ENCODE measurements around the gene AFP. TPM values are rescaled to one million over a fixed set of nuclear protein-coding genes. Genes with fewer than 3 reads are reported as not detected.

AFP gene
- total and polyA plus RNA-seq, 7 donors, result not detected

DNA sequence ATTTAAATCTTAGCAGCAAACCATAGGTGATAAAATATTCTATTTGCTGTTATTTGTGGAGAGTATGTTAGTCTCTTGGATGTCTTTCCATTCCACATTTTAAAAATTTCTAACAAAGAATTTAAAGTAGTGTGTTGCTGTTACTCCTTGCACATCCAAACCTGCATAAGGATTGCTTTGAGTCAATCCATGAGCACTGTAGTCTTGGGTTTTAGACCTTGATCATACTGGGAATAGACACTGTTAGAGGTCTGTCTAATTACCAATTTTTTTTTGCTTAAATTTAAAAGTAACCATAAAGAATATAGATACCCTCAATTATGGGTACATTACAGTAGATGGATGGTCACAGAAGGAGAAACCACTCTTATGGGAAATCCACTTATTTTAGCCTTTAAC lies 1.5 kb downstream of the AFP start:
- no peak overlapping the region for H3K27ac ChIP-seq
- no peak for ATAC-seq
- intact Hi-C loops (cut with DNase I), result no loop called here
- H3K4me1 ChIP-seq, result no peaks in the 10 kb centered on the region
- no peak for DNase-seq
- TF ChIP-seq, protein P1, sequence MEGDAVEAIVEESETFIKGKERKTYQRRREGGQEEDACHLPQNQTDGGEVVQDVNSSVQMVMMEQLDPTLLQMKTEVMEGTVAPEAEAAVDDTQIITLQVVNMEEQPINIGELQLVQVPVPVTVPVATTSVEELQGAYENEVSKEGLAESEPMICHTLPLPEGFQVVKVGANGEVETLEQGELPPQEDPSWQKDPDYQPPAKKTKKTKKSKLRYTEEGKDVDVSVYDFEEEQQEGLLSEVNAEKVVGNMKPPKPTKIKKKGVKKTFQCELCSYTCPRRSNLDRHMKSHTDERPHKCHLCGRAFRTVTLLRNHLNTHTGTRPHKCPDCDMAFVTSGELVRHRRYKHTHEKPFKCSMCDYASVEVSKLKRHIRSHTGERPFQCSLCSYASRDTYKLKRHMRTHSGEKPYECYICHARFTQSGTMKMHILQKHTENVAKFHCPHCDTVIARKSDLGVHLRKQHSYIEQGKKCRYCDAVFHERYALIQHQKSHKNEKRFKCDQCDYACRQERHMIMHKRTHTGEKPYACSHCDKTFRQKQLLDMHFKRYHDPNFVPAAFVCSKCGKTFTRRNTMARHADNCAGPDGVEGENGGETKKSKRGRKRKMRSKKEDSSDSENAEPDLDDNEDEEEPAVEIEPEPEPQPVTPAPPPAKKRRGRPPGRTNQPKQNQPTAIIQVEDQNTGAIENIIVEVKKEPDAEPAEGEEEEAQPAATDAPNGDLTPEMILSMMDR (IDR thresholded peaks at IDR 0.05), result no peak
- H3K4me3 ChIP-seq, result no peak overlapping the region
- H3K27me3 ChIP-seq (ENCODE audit: insufficient read depth in 3 of 3, low read length in 2 of 3), result no peaks in the 10 kb centered on the region
- H3K9me3 ChIP-seq, result no peaks in the 10 kb centered on the region
- H3K36me3 ChIP-seq (ENCODE audit: insufficient read depth in 1 of 2, low read depth in 1 of 2), result no peaks in the 10 kb centered on the region

DNA sequence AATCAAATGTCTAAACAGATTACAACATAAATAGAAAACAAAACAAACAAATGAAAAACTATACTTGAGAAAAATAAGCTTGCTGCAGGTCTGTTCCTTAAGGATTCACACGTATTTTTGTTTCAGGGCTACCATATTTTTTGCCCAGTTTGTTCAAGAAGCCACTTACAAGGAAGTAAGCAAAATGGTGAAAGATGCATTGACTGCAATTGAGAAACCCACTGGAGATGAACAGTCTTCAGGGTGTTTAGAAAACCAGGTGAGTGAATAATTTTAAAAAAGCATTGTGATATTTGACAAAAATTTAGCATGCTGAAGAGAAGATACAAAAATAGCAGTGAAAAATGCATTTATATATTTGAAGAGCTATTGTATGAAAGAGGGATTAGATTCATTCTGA lies 2.0 kb downstream of the AFP start:
- H3K36me3 ChIP-seq (ENCODE audit: insufficient read depth in 1 of 2, low read depth in 1 of 2), result no peaks in the 10 kb centered on the region
- H3K27ac ChIP-seq, result no peak overlapping the region
- no peak for ATAC-seq
- TF ChIP-seq, protein P1 (IDR thresholded peaks at IDR 0.05), result no peak
- H3K9me3 ChIP-seq, result no peaks in the 10 kb centered on the region
- intact Hi-C loops (cut with DNase I), result no loop called here
- no peaks in the 10 kb centered on the region for H3K4me1 ChIP-seq
- no peak overlapping the region for H3K4me3 ChIP-seq
- WGBS, 3 donors, result 59 to 69% (median 62%) methylated on average over 1 of the region's 1 CpG
- no peaks in the 10 kb centered on the region for H3K27me3 ChIP-seq (ENCODE audit: insufficient read depth in 3 of 3, low read length in 2 of 3)
- DNase-seq, result no peak

DNA sequence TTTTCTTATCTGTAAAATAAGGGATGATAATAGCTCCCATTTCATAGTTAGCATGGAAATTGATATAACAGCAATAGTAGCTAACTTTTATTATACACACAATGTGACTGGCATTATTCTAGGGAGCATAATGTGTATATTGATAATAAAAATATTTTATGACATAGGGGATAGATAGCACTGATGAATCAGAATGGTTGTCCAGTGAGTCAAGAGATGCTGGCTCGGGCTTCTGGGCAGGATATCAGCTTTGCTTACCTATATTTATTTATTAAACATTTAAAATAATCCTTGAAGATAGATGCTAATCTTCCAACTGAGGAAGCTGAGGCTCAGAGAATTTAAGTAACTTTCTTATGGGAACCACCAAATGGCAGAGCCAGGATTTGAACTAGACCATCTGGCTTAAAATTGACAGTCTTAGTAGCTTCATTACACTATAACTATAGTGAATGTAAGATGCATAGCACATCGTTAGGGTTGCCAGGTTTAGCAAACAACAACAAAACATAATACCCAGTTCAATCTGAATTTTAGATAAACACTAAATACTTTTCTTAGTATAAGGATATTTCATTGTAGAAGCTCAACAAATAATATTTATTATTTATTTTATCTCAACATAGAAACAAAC lies 2.7 kb downstream of the AFP start:
- no peaks in the 10 kb centered on the region for H3K9me3 ChIP-seq
- intact Hi-C loops (cut with DNase I), result no loop called here
- ATAC-seq (no peak), DNase-seq (no peak)
- H3K27me3 ChIP-seq (ENCODE audit: insufficient read depth in 3 of 3, low read length in 2 of 3), result no peaks in the 10 kb centered on the region
- no peaks in the 10 kb centered on the region for H3K36me3 ChIP-seq (ENCODE audit: insufficient read depth in 1 of 2, low read depth in 1 of 2)
- no peak overlapping the region for H3K27ac ChIP-seq
- WGBS, 3 donors, result 59 to 85% (median 69%) methylated on average over 2 of the region's 2 CpGs
- no peaks in the 10 kb centered on the region for H3K4me1 ChIP-seq
- TF ChIP-seq, protein P1 (IDR thresholded peaks at IDR 0.05), result no peak
- no peak overlapping the region for H3K4me3 ChIP-seq

DNA sequence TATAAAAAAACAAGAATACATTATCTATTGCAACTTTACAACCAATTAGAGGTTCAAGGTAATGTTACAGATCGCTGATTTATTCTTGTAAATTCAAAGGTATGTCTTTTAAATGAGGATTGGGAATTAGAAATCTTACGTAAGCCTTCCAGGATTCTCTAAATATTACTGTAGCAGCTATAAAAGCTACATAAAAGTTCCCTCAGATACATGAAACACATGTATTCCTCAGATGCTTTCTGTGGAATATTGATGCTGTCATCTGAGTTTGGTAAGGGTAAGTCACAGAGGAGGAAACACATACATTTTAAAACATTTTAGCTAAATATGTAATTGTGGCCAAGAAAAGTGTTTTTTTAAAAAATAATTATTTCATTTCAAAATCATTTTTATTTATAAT lies 3.4 kb downstream of the AFP start:
- TF ChIP-seq, protein P1 (IDR thresholded peaks at IDR 0.05), result no peak
- H3K4me1 ChIP-seq, result no peaks in the 10 kb centered on the region
- no peaks in the 10 kb centered on the region for H3K27me3 ChIP-seq (ENCODE audit: insufficient read depth in 3 of 3, low read length in 2 of 3)
- H3K36me3 ChIP-seq (ENCODE audit: insufficient read depth in 1 of 2, low read depth in 1 of 2), result no peaks in the 10 kb centered on the region
- ATAC-seq (no peak), DNase-seq (no peak)
- intact Hi-C loops (cut with DNase I), result no loop called here
- no peak overlapping the region for H3K4me3 ChIP-seq
- H3K9me3 ChIP-seq, result no peaks in the 10 kb centered on the region
- WGBS, 3 donors, result 76 to 90% (median 83%) methylated on average over 2 of the region's 2 CpGs
- no peak overlapping the region for H3K27ac ChIP-seq

DNA sequence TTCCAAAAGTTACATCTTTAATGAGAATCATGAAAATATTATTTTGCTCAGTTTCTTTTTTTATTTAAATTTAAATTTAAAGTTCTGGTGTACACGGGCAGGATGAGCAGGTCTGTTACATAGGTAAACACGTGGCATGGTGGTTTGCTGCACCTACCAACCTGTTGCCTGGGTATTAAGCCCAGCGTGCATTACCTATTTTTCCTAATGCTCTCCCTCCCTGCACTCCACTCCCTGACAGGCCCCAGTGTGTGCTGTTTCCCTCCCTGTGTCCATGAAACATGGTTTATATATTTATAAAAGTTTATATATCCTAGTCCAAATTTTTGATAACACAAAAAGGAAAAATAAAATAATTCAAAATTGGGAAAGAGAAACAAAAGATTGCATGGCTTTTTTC lies 4.0 kb downstream of the AFP start:
- WGBS, 3 donors, result 75 to 86% (median 76%) methylated on average over 3 of the region's 3 CpGs
- H3K9me3 ChIP-seq, result no peaks in the 10 kb centered on the region

More for the DNA sequence above, 4.0 kb downstream of the AFP start:
- Histone ChIP-seq H3K27ac (no peak overlapping the region), H3K36me3 (ENCODE audit: insufficient read depth in 1 of 2, low read depth in 1 of 2) (no peaks in the 10 kb centered on the region), H3K4me1 (no peaks in the 10 kb centered on the region), H3K27me3 (ENCODE audit: insufficient read depth in 3 of 3, low read length in 2 of 3) (no peaks in the 10 kb centered on the region), H3K4me3 (no peak overlapping the region)
- no peak for ATAC-seq
- no peak for DNase-seq
- TF ChIP-seq, protein P1 (IDR thresholded peaks at IDR 0.05), result no peak
- intact Hi-C loops (cut with DNase I), result no loop called here
